K562 (cell line): ENCODE results near the gene UBE2R2. TPM values are rescaled to one million over a fixed set of nuclear protein-coding genes. Genes with fewer than 3 reads are reported as not detected.

Experiments used
- AFF1 ChIP-seq, 2 experiments: fragments of 450-650 bp; IDR thresholded peaks; 2 replicates each; pipeline ENCODE4 v1.6.1; 2018; ENCODE audit warnings: mild to moderate bottlenecking in 2 of 2, low read depth in 1 of 2; ENCODE audit not compliant: partially characterized antibody in 2 of 2
- BHLHE40 ChIP-seq: IDR thresholded peaks from 2 replicates; pipeline ENCODE4 v1.6.1; 2011; ENCODE audit warnings: low read length, improper control_type of control experiment
- CHD4 ChIP-seq: fragments of 200-600 bp; sonication (generic); IDR thresholded peaks from 3 replicates; pipeline ENCODE4 v1.6.1; 2012; ENCODE audit warnings: low read depth, mild to moderate bottlenecking, mixed read lengths, low read length, inconsistent platforms; ENCODE audit not compliant: insufficient read depth, insufficient replicate concordance, poor library complexity, severe bottlenecking
- EWSR1 ChIP-seq: fragments of 450-650 bp; IDR thresholded peaks from 2 replicates; pipeline ENCODE4 v1.6.1; 2018; ENCODE audit warnings: borderline replicate concordance, mild to moderate bottlenecking, low read depth, moderate library complexity; ENCODE audit not compliant: partially characterized antibody
- FOXA1 ChIP-seq: fragments of 450-650 bp; IDR thresholded peaks from 2 replicates; pipeline ENCODE4 v1.6.1; 2016; ENCODE audit warnings: mild to moderate bottlenecking, borderline replicate concordance
- LEF1 ChIP-seq: fragments of 450-650 bp; IDR thresholded peaks from 2 replicates; pipeline ENCODE4 v1.6.1; 2016; ENCODE audit warnings: mild to moderate bottlenecking
- NFRKB ChIP-seq: fragments of 450-650 bp; IDR thresholded peaks from 2 replicates; pipeline ENCODE4 v1.6.1; 2016; ENCODE audit warnings: low read depth
- NR2F6 ChIP-seq: fragments of 450-650 bp; formaldehyde crosslinking; IDR thresholded peaks from 2 replicates; pipeline ENCODE4 v1.4.0; 2020; ENCODE audit warnings: mild to moderate bottlenecking
- TFAP4 ChIP-seq: sonication (generic); formaldehyde crosslinking; IDR thresholded peaks from 2 replicates; pipeline ENCODE4 v1.8.0; 2022; ENCODE audit warnings: missing genetic modification reagents, mild to moderate bottlenecking, moderate library complexity, borderline replicate concordance
- YY1 ChIP-seq, 3 experiments: IDR thresholded peaks; 2 replicates each; pipeline ENCODE4 v1.6.1; 2011; ENCODE audit warnings: low read length in 2 of 3, mild to moderate bottlenecking in 2 of 3, moderate library complexity in 2 of 3, borderline replicate concordance in 1 of 3, control low read depth in 1 of 3, low read depth in 1 of 3; ENCODE audit not compliant: insufficient read depth in 3 of 3, insufficient replicate concordance in 2 of 3, control insufficient read depth in 1 of 3, insufficient read length in 1 of 3; ENCODE audit errors: extremely low read depth in 1 of 3
- ZBTB49 ChIP-seq: sonication (generic); formaldehyde crosslinking; IDR thresholded peaks from 2 replicates; pipeline ENCODE4 v1.8.0; 2022; ENCODE audit warnings: missing genetic modification reagents, mild to moderate bottlenecking, borderline replicate concordance
- ZBTB9 ChIP-seq: fragments of 450-650 bp; formaldehyde crosslinking; IDR thresholded peaks from 2 replicates; pipeline ENCODE4 v1.4.0; 2020; ENCODE audit warnings: mild to moderate bottlenecking, moderate library complexity
- ZNF280A ChIP-seq: fragments of 450-650 bp; IDR thresholded peaks from 2 replicates; pipeline ENCODE4 v1.6.1; 2018; ENCODE audit warnings: mild to moderate bottlenecking, low read depth; ENCODE audit not compliant: partially characterized antibody
- polyA plus RNA-seq, 8 experiments: library from polyadenylated mRNA; depleted of rRNA in 4 of 8; stranded (reverse) in 5 of 8; unstranded in 3 of 8; fragments of >200 nt; fragmentation: Nextera tagmentation in 2 of 8; fragmentation: Illumina TruSeq in 1 of 8; extraction: Ambion mirVana in 2 of 8; extraction: Trizol in 1 of 8; gene quantifications; 2 replicates each; pipeline versions ENCODE4 v1.2.1 to v1.2.3, GENCODE V29; 2011 to 2014; ENCODE audit warnings: inconsistent platforms in 1 of 8, missing spikeins in 1 of 8
- total RNA-seq, 7 experiments: library from RNA; depleted of rRNA in 6 of 7; stranded (reverse); fragments of >200 nt in 6 of 7; fragmentation: Illumina TruSeq in 2 of 7; extraction: Trizol in 2 of 7; gene quantifications; 2 replicates each; pipeline versions ENCODE4 v1.2.1 to v1.2.3, GENCODE V29; 2011 to 2021; ENCODE audit warnings: low replicate concordance in 1 of 7

UBE2R2 gene
- total and polyA plus RNA-seq, 9 of the 15 experiments (the other 6 are each of a cell fraction or from before 2014, with no cell fraction given): 7.8 to 26.2 (median 11.8) TPM

GRCh38 chr9:33816327-33817252 lies at the start of gene UBE2R2 (continued):
- no peak for TF ChIP-seq ZBTB49
- TF ChIP-seq ZNF280A: no peak
- peak; percentile 81 for TF ChIP-seq BHLHE40
- no peak for TF ChIP-seq AFF1 (IDR thresholded peaks at IDR 0.05; ENCODE audit: low read depth in 1 of 2, partially characterized antibody in 2 of 2)
- TF ChIP-seq LEF1: 0 out of 2 replicates have a peak, but pooled peaks have one; percentile 11
- peak in 2 of 3 experiments; percentile 43 to 52 for TF ChIP-seq YY1 (IDR thresholded peaks at IDR 0.05; ENCODE audit: borderline replicate concordance in 1 of 3, control insufficient read depth in 1 of 3, extremely low read depth in 1 of 3, insufficient read depth in 3 of 3, insufficient read length in 1 of 3, insufficient replicate concordance in 2 of 3, low read depth in 1 of 3, low read length in 2 of 3)
- TF ChIP-seq ZBTB9 (CRISPR knock-in tag): 0 out of 2 replicates have a peak, but pooled peaks have one; percentile 27
- no peak for TF ChIP-seq NR2F6 (CRISPR knock-in tag)
- no peak for TF ChIP-seq EWSR1
- no peak for TF ChIP-seq FOXA1
- TF ChIP-seq CHD4: no peak
- peak; percentile 66; the same call in 1 of the 2 replicates for TF ChIP-seq TFAP4 (CRISPR knock-in tag)
- no peak; the same call in 1 of the 2 replicates for TF ChIP-seq NFRKB
